Measurements from ENCODE around the gene CDAN1.
A peak's percentile ranks its signal among the peaks of the same experiment; 100 is the strongest.
"Not testable (repeated sequence)": the region's sequence is repeated elsewhere in the genome, so short reads cannot be mapped to it uniquely, and the experiment has no call there.

Gene CDAN1

DNA sequence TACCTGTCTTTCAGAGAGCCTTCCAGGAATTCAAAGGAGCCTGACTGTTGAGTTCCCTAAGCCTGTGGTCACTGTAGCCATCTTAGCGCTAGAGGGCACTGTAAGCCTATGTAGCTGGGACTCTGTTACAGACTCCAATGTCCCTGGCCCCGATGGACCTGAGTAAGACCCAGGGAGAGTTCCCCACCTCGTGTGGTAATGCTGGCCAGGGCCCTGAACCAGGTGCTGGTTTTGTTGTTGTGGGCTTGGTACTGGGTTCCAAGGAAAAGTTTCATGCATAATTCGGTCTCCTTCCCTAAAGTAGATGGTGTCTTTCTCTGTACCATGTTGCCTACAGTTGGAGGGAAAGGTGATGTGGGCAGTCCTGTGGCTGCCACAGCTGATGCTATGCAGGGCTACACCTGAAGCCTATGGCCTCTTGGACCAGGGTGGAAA, 32.4 kb downstream of the CDAN1 start:
- DNase-seq = peak; percentile 70

DNA sequence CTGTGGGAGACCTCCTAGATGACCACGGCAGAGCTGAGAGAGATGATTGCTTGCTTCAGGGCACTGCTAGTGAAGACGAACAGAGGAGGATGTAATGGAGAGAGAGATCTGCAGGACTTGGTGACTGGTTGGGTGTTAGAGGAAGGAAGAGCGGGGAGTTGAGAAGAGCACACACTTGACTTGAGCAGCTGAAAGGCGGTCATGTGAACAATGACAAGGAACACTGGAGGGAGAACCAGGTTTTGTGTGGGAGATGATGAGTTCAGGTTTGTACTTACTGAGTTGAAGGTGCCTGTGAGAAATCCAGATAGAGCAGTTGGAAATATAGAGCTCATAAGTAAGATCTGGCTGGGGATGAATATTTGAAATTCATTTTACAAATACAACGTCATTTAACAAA, 40.3 kb downstream of the CDAN1 start:
- no peak for DNase-seq

DNA sequence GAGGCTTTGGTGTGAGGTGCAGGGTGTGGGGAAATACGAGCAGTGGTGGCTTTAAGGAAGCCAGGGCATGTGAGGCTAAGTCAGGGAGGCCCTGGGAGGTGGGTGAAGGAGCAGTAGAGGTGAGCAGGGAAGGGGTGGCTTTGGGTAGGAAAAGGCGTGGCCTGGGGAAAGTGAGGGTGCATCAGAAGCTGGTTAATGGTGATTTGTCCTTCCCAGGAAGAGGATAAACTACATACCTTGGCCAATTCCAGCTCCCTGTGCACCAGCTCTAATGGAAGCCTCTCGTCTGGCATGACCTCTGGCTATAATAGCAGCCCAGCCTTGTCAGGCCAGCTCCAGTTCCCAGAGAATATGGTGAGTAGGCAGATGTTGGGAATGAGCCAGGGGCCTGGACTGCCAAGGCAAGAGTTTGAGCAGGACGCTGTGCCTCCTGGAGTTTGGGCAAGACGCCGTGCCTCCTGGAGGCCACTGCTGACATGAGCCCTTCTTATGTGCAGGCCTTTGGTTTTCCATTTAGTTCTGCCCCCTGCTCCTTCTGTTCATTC, 41.3 kb downstream of the CDAN1 start:
- DNase-seq = no peak

DNA sequence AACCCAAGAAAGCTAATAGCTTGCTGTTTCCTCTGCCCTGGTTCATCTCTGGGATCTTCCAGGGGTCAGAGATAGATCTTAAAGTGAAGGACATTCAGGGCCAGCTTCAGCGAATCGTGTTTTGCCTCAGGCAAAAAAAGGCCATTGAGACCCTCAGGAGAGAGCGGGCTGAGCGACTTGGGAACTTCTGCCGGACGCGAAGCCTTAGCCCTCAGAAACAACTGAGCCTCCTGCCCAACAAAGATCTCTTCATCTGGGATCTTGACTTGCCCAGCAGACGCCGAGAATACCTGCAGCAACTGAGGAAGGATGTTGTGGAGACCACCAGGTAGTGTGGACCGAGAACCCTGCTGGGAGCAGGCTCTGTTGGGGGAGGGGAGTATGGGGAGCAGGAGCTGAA, 42.5 kb downstream of the CDAN1 start:
- no peak for DNase-seq

DNA sequence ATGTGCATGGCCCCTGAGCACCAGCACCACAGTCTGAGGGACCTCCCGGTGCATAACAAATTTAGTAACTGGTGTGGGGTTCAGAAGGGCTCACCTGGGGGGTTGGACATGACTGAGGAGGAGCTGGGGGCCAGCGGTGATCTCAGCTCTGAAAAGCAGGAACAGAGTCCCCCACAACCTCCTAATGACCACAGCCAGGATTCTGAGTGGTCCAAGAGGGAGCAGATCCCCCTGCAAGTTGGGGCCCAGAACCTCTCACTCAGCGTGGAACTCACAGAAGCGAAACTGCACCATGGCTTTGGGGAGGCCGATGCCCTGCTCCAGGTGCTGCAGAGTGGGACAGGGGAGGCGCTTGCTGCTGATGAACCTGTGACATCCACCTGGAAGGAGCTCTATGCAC, 43.0 kb downstream of the CDAN1 start:
- no peak for DNase-seq

DNA sequence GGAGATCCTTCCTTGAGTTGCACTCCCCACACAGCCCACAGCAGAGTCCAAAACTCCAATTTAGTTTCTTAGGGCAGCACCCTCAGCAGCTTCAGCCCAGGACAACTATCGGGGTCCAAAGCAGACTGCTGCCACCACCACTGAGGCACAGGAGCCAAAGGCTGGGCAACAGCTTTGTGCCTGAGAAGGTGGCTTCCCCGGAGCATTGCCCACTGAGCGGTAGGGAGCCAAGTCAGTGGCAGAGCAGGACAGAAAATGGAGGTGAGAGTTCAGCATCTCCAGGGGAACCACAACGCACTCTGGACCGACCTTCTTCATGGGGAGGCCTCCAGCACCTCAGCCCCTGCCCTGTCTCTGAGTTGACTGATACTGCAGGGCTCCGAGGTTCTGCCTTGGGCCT, 43.4 kb downstream of the CDAN1 start:
- DNase-seq = no peak

DNA sequence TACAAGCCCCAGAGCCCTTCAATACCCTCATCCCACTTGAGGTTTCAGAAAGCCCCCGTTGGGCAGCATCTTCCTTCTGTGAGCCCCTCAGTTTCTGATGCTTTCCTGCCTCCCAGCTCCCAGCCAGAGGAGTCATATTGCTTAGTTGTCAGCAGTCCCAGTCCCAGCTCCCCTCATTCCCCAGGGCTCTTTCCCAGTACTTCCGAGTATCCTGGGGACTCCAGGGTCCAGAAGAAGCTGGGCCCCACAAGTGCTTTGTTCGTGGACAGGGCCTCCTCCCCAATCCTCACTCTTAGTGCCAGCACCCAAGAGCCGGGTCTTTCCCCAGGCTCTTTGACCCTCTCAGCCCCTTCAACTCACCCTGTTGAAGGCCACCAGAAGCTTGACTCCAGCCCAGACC, 43.9 kb downstream of the CDAN1 start:
- DNase-seq = no peak

DNA sequence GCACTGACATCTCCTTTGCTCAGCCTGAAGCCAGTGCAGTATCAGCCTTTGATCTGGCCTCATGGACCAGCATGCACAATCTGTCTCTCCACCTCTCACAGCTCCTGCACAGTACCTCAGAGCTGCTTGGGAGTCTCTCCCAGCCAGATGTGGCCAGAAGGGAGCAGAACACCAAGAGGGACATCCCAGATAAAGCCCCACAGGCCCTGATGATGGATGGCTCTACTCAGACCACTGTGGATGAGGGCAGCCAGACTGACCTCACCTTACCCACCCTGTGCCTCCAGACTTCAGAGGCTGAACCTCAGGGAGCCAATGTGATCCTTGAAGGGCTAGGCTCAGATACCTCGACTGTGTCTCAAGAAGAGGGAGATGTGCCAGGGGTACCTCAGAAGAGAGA, 44.4 kb downstream of the CDAN1 start:
- DNase-seq = no peak

DNA sequence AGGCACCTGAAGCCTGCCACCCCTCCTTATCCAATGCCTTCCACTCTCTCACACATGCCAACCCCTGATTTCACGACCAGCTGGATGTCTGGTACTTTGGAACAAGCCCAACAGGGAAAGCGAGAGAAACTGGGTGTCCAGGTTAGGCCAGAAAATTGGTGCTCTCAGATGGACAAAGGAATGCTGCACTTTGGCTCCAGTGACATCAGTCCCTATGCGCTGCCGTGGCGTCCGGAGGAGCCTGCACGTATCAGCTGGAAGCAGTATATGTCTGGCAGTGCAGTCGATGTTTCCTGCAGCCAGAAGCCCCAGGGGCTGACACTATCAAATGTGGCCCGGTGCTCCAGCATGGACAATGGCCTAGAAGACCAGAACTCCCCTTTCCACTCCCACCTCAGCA, 45.2 kb downstream of the CDAN1 start:
- no peak for DNase-seq

DNA sequence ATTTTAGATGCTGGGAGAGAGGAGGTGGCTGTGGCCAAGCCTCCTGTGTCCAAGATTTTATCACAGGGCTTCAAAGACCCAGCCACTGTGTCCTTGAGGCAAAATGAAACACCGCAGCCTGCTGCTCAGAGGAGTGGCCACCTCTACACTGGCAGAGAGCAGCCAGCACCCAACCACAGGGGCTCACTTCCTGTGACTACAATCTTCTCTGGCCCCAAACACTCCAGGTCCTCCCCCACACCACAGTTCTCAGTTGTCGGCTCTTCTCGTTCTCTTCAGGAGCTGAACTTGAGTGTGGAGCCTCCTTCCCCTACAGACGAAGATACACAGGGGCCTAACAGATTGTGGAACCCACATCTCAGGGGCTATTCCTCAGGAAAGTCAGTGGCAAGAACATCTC, 45.6 kb downstream of the CDAN1 start:
- DNase-seq = no peak

DNA sequence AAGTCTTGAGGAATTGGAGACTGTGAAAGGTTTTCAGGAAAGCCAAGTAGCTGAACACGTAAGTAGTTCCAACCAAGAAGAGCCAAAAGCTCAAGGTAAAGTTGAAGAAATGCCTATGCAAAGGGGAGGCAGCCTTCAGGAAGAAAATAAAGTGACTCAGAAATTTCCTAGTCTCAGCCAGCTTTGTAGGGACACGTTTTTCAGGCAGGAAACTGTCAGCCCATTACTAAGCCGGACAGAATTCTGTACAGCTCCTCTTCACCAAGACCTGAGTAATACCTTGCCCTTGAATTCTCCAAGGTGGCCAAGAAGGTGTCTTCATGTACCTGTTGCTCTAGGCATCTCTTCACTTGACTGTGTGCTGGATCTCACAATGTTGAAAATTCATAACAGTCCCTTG, 48.6 kb downstream of the CDAN1 start:
- DNase-seq = no peak

DNA sequence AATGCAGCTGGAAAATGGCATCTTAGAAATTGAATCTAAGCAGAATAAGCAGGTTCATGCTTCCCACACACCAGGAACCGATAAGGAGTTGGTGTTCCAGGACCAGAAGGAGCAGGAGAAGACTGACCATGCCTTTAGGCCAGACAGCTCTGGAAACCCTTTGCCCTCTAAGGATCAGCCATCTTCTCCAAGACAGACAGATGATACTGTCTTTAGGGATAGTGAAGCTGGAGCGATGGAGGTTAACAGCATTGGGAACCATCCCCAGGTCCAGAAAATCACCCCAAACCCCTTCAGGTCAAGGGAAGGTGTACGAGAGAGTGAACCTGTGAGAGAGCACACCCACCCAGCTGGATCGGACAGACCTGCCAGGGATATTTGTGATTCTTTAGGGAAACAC, 49.2 kb downstream of the CDAN1 start:
- no peak for DNase-seq

DNA sequence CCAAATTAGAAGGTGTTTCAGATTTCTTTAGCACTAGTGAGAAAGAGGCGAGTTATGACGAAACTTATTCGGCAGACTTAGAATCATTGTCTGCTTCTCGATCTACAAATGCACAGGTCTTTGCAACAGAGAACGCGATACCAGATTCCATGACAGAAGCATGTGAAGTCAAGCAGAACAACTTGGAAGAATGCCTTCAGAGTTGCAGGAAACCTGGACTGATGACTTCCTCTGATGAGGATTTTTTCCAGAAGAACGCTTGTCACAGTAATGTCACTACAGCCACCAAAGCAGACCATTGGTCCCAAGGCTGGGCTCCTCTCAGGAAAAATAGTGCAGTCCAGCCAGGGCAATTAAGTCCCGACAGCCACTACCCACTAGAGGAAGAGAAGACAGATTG, 50.6 kb downstream of the CDAN1 start:
- no peak for DNase-seq

DNA sequence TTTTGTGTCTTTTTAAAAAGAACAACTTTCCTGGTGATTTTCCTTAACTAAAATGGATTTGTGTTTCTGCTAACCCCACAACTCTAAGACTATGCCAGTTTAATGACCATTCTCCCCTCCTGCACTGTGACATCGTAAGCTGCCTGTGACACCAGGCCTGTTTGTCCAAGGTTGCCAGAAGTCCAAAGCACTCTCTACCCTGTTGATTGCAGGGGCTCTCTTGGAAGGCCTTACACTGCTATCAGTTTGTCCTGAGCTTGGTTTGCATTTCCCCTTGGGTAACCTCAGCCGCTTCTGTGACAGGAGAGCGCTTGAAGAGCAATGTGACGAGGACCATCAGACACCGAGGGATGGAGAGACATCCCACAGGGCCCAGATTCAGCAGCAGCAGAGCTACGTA, 55.8 kb downstream of the CDAN1 start:
- no peak for DNase-seq

DNA sequence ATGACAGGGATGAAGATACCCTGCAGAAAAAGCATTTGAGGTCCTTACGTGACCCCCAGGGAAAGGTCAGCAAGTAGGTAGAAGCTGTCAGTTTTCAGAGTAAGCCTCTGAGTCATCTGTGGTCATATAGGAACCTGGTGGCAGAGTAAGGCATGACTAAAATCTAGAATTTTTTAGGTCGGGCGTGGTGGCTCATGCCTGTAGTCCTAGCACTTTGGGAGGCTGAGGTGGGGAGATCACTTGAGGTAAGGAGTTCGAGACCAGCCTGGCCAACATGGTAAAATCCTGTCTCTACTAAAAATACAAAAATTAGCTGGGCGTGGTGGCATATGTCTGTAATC, 56.8 kb downstream of the CDAN1 start:
- DNase-seq = not testable (repeated sequence)

DNA sequence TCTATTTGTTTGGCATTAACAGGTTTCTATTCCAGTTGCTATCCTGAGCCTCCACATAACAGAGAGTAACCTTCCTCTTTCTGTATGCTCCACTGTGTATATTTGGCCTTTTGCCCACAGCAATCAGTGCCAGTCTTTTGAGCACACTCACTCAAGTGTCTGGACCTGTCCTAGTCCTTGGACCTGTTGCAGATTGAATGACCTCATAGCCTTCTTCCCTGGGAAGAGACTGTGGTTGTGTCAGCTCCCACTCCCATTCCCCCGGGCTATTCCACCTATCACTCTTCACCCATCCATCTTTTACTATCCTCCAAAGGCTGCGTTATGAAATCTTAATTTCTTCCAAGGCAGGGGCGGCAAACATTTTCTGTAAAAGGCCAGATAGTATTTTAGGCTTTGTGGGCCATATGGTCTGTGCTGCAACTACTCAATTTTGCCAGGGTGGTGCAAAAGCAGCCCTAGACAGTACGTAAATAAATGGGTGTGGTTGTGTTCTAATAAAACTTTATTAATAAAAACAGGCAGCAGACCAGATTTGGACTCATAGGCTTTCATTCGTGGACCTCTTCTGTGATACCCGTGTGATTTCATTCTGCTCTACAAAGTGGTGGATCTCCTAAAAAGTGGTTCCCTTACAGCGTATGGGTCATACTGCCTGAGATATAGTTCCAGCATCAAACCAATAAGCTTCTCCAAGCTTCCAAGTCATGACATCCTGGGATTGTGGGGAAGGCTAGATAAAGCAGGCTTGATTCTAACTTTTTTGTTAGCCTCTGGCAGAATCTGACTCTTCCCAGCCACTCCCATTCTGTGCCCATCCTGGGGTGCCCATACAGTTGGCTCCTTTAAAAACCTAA, 57.4 kb downstream of the CDAN1 start:
- DNase-seq = no peak

DNA sequence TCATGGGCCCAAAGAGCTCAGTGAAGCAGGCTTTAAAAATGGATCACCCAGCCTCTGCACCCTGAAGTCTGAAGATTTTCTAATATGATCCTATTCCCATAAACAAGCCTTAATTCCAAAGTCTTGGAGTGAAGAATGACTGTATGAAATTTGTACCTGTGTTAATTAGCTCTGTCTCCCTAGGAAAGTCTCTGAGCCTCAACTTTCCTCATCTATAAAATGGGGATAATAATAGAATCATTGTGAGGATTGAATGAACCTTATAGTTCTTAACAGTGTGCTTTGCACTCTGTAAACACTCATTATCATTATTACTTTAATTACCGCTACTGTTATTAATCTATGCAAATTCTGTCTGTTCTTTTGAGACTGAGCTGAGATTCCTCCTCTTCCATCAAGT, 61.9 kb downstream of the CDAN1 start:
- no peak for DNase-seq

DNA sequence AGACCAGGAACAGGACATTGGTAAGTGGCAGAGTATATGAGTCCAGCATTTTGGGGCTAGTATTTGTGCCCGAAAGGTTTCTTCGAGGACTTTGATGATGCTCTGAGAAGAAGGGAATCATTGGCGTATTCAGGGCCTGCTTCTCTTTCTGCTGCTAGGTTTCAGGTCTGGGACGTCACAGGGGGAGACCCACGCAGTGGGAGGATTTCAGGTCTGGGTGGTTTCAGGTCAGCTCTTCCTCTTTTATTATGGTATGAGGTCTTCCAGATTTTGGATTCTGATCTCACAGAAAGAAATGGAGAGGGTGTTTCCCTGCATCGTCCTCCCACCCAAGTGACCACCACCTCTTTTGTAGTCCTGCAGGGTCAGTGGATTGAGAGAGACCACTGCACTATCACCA, 62.5 kb downstream of the CDAN1 start:
- no peak for DNase-seq

All from midbrain (tissue), 1 donor.